Epithelial cell of esophagus (primary cell): ENCODE measurements around the gene GGT7.

Experiments
- DNase-seq: peaks from one replicate; pipeline ENCODE4 v3.0.0; 2010; ENCODE audit warnings: low read depth
- H3K4me3 ChIP-seq: 2 replicates; pipeline ENCODE4 v1.5.1; 2011; ENCODE audit warnings: mild to moderate bottlenecking, low read length, control low read depth
- TF ChIP-seq, protein P1 (sequence below): IDR thresholded peaks from 2 replicates; pipeline ENCODE4 v1.5.1; 2011; ENCODE audit warnings: low read depth, mild to moderate bottlenecking, low read length, control low read depth, inconsistent platforms; ENCODE audit not compliant: insufficient read depth; ENCODE audit errors: missing control alignments

The GGT7 gene

DNA sequence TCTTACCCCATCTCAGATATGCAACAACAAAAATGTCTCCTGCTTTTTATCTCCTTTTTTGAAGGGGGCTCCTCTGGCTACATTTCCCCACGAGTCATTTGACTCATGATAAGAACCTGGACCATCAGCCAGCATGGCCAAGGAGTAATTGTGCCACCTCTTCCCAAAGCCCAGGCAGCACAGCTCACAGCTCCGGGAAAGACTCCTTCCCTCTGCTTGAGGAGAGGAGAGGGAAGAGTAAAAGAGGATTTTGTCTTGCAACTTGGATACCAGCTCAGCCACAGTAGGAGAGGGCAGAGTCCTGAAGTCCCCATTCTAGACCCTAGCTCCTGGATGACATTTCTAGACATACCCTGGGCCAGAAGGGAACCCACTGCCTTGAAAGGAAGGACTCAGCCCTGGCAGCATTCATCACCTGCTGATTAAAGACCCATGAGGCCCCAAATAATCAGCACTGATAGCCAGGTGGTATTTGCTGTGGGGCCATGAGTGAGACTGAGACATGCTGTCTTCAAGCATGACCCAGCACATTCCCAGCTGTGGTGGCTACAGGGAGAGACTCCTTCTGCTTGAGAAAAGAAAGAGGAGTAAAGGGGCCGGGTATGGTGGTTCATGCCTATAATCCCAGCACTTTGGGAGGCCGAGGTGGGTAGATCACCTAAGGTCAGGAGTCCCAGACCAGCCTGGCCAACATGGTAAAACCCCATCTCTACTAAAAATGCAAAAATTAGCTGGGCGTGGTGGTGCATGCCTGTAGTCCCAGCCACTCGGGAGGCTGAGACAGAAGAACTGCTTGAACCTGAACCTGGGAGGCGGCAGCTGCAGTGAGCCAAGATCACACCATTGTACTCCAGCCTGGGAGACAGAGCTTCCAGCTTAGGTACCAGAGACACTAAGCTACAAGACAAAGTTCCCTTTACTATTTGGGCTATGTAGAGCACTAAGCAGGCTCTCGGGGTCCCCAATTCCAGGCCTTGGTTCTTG is 75.4 kb downstream of the GGT7 start:
- TF ChIP-seq, protein P1, sequence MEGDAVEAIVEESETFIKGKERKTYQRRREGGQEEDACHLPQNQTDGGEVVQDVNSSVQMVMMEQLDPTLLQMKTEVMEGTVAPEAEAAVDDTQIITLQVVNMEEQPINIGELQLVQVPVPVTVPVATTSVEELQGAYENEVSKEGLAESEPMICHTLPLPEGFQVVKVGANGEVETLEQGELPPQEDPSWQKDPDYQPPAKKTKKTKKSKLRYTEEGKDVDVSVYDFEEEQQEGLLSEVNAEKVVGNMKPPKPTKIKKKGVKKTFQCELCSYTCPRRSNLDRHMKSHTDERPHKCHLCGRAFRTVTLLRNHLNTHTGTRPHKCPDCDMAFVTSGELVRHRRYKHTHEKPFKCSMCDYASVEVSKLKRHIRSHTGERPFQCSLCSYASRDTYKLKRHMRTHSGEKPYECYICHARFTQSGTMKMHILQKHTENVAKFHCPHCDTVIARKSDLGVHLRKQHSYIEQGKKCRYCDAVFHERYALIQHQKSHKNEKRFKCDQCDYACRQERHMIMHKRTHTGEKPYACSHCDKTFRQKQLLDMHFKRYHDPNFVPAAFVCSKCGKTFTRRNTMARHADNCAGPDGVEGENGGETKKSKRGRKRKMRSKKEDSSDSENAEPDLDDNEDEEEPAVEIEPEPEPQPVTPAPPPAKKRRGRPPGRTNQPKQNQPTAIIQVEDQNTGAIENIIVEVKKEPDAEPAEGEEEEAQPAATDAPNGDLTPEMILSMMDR, result no peak
- no peak overlapping the region for H3K4me3 ChIP-seq
- no peak for DNase-seq
